Cardiac muscle cell (in vitro differentiated cells and primary cell): Measurements from ENCODE around the gene ZNF407. TPM values are rescaled to one million over a fixed set of nuclear protein-coding genes. Genes with fewer than 3 reads are reported as not detected.
A peak's percentile ranks its signal among the peaks of the same experiment; 100 is the strongest.

Experiments used
- DNase-seq, 2 donors: peaks; one replicate each; pipeline versions ENCODE4 v3.0.0 to v3.0.0-alpha.2; 2010 to 2017; ENCODE audit warnings: low read depth in 1 of 2, low spot score in 1 of 2
- H3K27ac ChIP-seq: fragments of 200-600 bp; sonication (generic); 2 replicates; pipeline ENCODE4 v1.5.1; 2016
- H3K27me3 ChIP-seq: fragments of 200-600 bp; sonication (generic); 2 replicates; pipeline ENCODE4 v1.6.0; 2016; ENCODE audit warnings: control low read depth
- H3K36me3 ChIP-seq: fragments of 200-600 bp; sonication (generic); 2 replicates; pipeline ENCODE4 v1.5.1; 2016; ENCODE audit warnings: control low read depth
- H3K4me1 ChIP-seq: fragments of 200-600 bp; sonication (generic); 2 replicates; pipeline ENCODE4 v1.8.1; 2017; ENCODE audit warnings: low read depth, mild to moderate bottlenecking, mixed run types
- H3K4me3 ChIP-seq: fragments of 200-600 bp; sonication (generic); 2 replicates; pipeline ENCODE4 v1.5.1; 2016; ENCODE audit warnings: mild to moderate bottlenecking
- H3K9me3 ChIP-seq: fragments of 200-600 bp; sonication (generic); 2 replicates; pipeline ENCODE4 v1.5.1; 2017; ENCODE audit warnings: low read depth, mild to moderate bottlenecking, control low read depth
- polyA plus RNA-seq: library from polyadenylated mRNA; unstranded; fragments of >200 nt; fragmentation: Nextera tagmentation; extraction: Ambion mirVana; gene quantifications from 2 replicates; pipeline ENCODE4 v1.2.1, GENCODE V29; 2016
- total RNA-seq: library from RNA; depleted of rRNA; stranded (reverse); fragments of >200 nt; gene quantifications from 2 replicates; pipeline ENCODE4 v1.2.3, GENCODE V29; 2016
- TF ChIP-seq, protein P1 (sequence below): IDR thresholded peaks from 2 replicates; pipeline ENCODE4 v1.5.1; 2012; ENCODE audit warnings: low read depth, mild to moderate bottlenecking, low read length

Gene ZNF407
- total and polyA plus RNA-seq, 2 experiments from 2014 or later, result 4.6 to 8.0 TPM

DNA sequence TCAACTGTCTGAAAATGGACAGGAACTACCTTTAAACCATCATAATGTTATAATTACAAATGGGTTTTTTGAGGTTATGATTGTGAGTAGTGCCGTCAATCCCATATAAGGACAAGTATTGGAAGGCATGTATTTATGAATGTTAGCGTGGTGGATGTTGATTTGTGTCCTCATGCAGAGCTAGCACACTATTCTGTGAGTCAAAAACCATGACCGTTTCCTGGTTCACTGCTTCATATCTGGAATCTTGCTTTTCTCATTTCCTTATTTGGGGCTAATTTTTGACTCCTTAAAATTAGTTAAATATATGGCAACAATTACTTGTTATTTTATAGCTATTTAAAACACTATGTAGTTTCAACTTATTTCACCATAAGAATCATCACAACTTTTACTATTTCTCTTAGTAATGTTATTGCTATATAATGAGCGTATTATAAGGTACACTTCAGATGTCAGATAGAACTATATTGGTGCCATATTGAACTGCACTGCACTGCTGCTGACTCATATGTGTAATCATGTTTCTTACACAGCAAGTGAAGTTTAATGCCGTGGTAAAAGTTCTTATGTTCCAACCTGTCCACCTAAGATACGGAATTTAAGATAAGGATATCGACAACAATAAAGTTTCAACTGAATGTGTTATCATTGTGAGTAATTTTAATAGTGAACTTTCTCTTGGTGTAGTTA lies 418.5 kb downstream of the ZNF407 start:
- no peak overlapping the region for H3K4me3 ChIP-seq
- H3K27me3 ChIP-seq, result no peaks in the 10 kb centered on the region
- DNase-seq, result no peak
- H3K36me3 ChIP-seq, result no peaks in the 10 kb centered on the region
- peaks cover 15% of the 10 kb centered on the region for H3K4me1 ChIP-seq
- H3K9me3 ChIP-seq, result no peaks in the 10 kb centered on the region
- TF ChIP-seq, protein P1, sequence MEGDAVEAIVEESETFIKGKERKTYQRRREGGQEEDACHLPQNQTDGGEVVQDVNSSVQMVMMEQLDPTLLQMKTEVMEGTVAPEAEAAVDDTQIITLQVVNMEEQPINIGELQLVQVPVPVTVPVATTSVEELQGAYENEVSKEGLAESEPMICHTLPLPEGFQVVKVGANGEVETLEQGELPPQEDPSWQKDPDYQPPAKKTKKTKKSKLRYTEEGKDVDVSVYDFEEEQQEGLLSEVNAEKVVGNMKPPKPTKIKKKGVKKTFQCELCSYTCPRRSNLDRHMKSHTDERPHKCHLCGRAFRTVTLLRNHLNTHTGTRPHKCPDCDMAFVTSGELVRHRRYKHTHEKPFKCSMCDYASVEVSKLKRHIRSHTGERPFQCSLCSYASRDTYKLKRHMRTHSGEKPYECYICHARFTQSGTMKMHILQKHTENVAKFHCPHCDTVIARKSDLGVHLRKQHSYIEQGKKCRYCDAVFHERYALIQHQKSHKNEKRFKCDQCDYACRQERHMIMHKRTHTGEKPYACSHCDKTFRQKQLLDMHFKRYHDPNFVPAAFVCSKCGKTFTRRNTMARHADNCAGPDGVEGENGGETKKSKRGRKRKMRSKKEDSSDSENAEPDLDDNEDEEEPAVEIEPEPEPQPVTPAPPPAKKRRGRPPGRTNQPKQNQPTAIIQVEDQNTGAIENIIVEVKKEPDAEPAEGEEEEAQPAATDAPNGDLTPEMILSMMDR, result no peak
- H3K27ac ChIP-seq, result no peak overlapping the region

DNA sequence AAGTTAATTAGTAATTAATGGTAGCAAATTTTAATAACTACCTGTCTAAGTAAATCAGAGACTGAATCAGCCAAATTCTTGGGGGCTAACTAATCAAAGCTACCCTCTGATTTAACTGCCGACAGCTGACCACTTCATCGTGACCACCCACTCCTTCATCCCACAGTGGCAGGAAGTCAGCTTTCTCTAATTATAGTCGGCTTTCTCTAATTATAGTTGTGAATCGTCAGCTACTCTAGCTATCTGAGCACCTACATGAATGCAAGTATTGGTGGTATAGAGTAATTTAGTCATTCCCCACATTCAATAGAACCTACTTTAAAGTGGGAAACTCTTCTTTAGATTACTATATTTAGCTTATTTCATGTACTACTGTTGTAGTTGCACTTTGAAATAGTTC lies 425.8 kb downstream of the ZNF407 start:
- no peaks in the 10 kb centered on the region for H3K27me3 ChIP-seq
- TF ChIP-seq, protein P1, result no peak
- H3K27ac ChIP-seq, result peak overlapping the region; percentile 7
- no peak overlapping the region for H3K4me3 ChIP-seq
- no peaks in the 10 kb centered on the region for H3K9me3 ChIP-seq
- DNase-seq, result no peak
- H3K36me3 ChIP-seq, result no peaks in the 10 kb centered on the region
- H3K4me1 ChIP-seq, result peaks cover 8% of the 10 kb centered on the region

DNA sequence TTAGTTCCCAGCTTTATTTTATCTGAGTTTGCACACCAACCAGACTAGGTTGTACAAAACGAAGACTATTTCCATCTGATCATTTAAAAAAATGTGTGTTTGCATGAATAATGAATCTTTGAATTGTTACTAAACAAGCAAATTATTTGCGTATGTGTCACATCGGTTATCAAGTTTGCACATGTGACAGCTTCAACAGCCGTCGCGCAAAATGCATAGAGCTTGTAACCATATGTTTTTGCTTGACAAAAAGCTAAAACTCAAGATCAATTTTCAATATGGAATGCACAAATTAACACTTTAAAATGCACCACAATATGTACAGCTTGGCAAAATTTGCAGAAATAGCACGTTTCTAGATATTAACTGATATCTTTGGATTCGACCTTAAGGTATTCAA lies 427.2 kb downstream of the ZNF407 start:
- Histone ChIP-seq H3K27me3 (no peaks in the 10 kb centered on the region), H3K27ac (no peak overlapping the region), H3K4me3 (no peak overlapping the region), H3K36me3 (no peaks in the 10 kb centered on the region), H3K4me1 (peaks cover 8% of the 10 kb centered on the region), H3K9me3 (no peaks in the 10 kb centered on the region)
- TF ChIP-seq, protein P1, result no peak
- no peak for DNase-seq

DNA sequence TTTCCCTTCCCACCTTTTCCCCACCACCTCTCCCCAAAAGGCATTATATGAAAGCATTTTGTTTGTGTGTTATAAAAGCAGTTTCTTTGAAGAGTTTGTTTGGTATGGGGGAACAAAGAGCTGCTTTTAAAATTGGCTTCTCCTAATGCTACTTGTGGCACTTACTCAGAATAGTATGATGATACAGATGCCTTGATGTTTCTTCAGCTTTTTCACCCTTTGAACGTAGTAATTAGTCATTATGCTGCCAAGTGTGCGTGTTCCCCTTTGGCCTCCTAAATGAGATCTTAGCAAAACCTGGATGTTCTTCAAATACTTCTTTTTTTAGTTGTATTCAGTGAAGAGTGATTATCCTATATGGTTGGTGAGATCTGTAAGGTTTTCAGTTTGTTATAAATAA lies 427.9 kb downstream of the ZNF407 start:
- Histone ChIP-seq H3K9me3 (no peaks in the 10 kb centered on the region), H3K36me3 (no peaks in the 10 kb centered on the region), H3K27ac (no peak overlapping the region), H3K4me3 (no peak overlapping the region), H3K27me3 (no peaks in the 10 kb centered on the region), H3K4me1 (peaks cover 8% of the 10 kb centered on the region)
- no peak for DNase-seq
- TF ChIP-seq, protein P1, result no peak

DNA sequence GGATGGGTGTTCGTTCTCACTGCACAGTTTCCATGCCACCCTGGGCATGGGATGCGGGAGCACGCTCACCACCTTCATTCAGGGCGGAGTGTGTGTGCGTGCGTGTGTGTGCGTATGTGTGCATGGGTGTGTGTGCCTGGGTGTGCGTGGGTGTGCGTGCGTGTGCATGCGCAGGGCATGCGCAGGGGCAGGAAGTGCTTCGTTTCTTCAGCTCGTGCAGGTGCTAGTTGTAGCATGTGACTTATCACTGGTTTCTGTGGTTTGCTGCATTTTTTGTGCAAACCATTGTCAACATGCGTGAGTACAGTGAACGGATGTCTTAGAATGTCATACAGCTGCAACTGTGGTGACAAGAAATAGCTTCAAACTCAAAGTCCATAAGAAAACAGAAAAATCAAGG lies 431.8 kb downstream of the ZNF407 start:
- TF ChIP-seq, protein P1, result no peak
- Histone ChIP-seq H3K36me3 (no peaks in the 10 kb centered on the region), H3K4me3 (no peak overlapping the region), H3K4me1 (no peaks in the 10 kb centered on the region), H3K9me3 (no peaks in the 10 kb centered on the region), H3K27me3 (no peaks in the 10 kb centered on the region), H3K27ac (no peak overlapping the region)
- no peak for DNase-seq
